ENCODE measurements around the gene TADA1. TPM values are rescaled to one million over a fixed set of nuclear protein-coding genes. Genes with fewer than 3 reads are reported as not detected.

TADA1 gene
- total RNA-seq, 6 experiments from 2014 or later: 7.3 to 16.7 (median 11.4) TPM

DNA sequence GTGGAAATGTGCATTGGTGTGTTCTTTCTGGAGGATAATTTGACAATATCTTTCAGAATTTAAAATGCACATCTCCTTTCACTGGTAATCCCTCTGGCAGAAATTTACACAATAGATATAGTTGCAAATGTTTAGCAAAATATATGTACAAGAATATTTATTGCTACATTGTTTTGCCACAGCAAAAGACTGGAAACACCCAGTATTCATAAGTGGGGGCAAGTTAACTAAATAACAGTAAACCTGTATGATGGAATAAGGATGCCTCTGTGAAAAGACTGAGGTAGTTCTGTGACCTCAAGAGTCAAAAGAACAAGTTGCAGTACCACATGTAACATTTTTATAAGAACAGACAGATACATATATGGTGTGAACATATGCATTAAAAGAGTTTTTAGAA lies 13.7 kb upstream of the TADA1 start:
- intact Hi-C loops (cut with DNase I): no loop called here
- DNase-seq: no peak

GRCh38 chr1:166888373-166889111 lies 12.5 kb upstream of the TADA1 start:
- no peak for TF ChIP-seq CTCF (IDR thresholded peaks at IDR 0.05)
- no peak for TF ChIP-seq POLR2A (IDR thresholded peaks at IDR 0.05)
- DNase-seq (no peak), ATAC-seq (no peak)
- Histone ChIP-seq H3K27ac (no peak overlapping the region), H3K4me3 (no peak overlapping the region), H3K27me3 (no peaks in the 10 kb centered on the region), H3K9me3 (no peaks in the 10 kb centered on the region), H3K4me1 (peaks cover 0 to 5% (median 0%) of the 10 kb centered on the region in 4 donors), H3K36me3 (no peaks in the 10 kb centered on the region)
- WGBS (ENCODE audit: insufficient coverage, low coverage, low lambda C conversion rate, missing lambda C conversion rate): 78% methylated on average over 4 of the region's 4 CpGs
- intact Hi-C loops (cut with DNase I): no loop called here

More for the DNA sequence above, 13.7 kb upstream of the TADA1 start:
- no peaks in the 10 kb centered on the region for H3K27me3 ChIP-seq
- H3K36me3 ChIP-seq: no peaks in the 10 kb centered on the region
- no peaks in the 10 kb centered on the region for H3K9me3 ChIP-seq
- no peak overlapping the region for H3K27ac ChIP-seq
- no peak overlapping the region for H3K4me3 ChIP-seq
- no peaks in the 10 kb centered on the region for H3K4me1 ChIP-seq
- TF ChIP-seq POLR2A (IDR thresholded peaks at IDR 0.05) (no peak), CTCF (IDR thresholded peaks at IDR 0.05) (no peak)
- no peak for ATAC-seq

DNA sequence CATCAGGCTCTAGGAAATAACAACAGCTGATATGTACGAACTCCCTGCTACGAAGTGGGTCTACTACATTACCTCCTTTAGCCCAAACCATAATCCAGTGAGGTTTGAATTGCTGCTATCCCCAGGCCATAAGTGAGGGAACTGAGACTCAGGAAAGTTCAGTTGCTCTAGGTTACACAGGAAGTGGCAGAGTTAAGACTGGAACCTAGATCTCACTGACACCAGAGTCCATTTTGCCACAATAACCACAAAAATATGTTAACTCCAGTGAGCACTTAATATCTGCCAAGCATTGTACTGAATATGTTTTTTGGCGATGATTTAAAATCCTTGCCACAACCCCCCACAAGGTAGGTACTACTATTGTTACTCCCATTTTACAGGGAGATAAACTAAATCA lies 8.9 kb upstream of the TADA1 start:
- WGBS (ENCODE audit: insufficient coverage, low coverage, low lambda C conversion rate, missing lambda C conversion rate): 83% methylated on average over 1 of the region's 3 CpGs
- Histone ChIP-seq H3K4me1 (peaks cover 0 to 5% (median 0%) of the 10 kb centered on the region in 4 donors), H3K9me3 (no peaks in the 10 kb centered on the region), H3K27ac (no peak overlapping the region), H3K36me3 (no peaks in the 10 kb centered on the region), H3K4me3 (no peak overlapping the region), H3K27me3 (no peaks in the 10 kb centered on the region)
- DNase-seq: no peak
- no peak for ATAC-seq
- TF ChIP-seq POLR2A (IDR thresholded peaks at IDR 0.05) (no peak), CTCF (IDR thresholded peaks at IDR 0.05) (no peak)
- intact Hi-C loops (cut with DNase I): no loop called here

DNA sequence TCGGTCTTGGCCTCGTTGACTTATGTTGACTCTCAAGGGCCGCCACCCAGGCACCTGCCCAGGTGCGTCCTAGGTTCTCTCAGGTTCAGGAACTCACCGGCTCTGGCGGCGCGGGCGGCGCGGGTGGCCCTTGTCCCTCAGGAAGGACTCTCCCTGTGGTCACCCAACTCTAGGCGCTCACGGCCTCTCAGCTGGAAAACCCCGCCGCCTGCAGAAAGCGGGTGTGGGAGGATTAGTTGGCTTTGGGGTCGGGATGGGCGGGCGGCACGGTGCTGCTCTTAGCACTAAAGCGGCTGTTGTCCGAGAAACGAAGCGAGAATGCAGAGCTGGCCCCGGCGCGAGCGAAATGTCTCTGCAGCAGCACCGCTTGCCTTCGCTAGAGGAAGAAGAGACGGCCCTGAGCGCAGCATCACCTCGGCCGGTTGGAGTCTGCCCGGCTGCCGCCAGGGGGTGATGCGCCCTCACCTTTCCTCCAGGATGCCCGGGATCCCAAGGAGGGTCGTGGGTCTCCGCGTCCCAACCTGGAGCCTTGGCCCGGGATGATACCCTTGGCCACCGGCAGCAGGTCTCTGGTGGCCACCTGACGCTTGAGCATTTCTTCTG lies 8.1 kb upstream of the TADA1 start:
- Histone ChIP-seq H3K27me3 (no peaks in the 10 kb centered on the region), H3K4me1 (peaks cover 0 to 5% (median 0%) of the 10 kb centered on the region in 4 donors), H3K36me3 (no peaks in the 10 kb centered on the region), H3K9me3 (no peaks in the 10 kb centered on the region), H3K27ac (no peak overlapping the region), H3K4me3 (no peak overlapping the region)
- no peak for TF ChIP-seq POLR2A (IDR thresholded peaks at IDR 0.05)
- TF ChIP-seq CTCF (IDR thresholded peaks at IDR 0.05): peak; percentile 40 to 59 (median 50)
- WGBS (ENCODE audit: insufficient coverage, low coverage, low lambda C conversion rate, missing lambda C conversion rate): 22% methylated on average over 8 of the region's 44 CpGs
- intact Hi-C loops (cut with DNase I): no loop called here
- DNase-seq: peak; percentile 48 to 59 (median 52)
- peak; percentile 76 to 83 (median 80) for ATAC-seq

Measured in right lobe of liver (tissue), 6 donors.